CD4-positive, alpha-beta T cell (primary cell): ENCODE results near the gene CAMKK2. TPM values are rescaled to one million over a fixed set of nuclear protein-coding genes. Genes with fewer than 3 reads are reported as not detected.

ENCODE experiments used
- ATAC-seq: fragments of 200-7000 bp; cut with Tn5 transposase; one replicate; pipeline ENCODE4 v1.10.0; 2022; ENCODE audit warnings: mild to moderate bottlenecking; ENCODE audit not compliant: poor library complexity
- CTCF ChIA-PET: fragments of 350-600 bp; sonication (Branson Sonifier 250); formaldehyde crosslinking; loops from one replicate; lab custom pipeline; 2021; ENCODE audit warnings: antibody characterized with exemption, inconsistent platforms; lab: Charles Lee
- POLR2A ChIA-PET: fragments of 350-600 bp; sonication (Branson Sonifier 250); formaldehyde crosslinking; loops from one replicate; lab custom pipeline; 2021; ENCODE audit warnings: antibody characterized with exemption, inconsistent platforms; lab: Charles Lee
- DNase-seq, 14 experiments: peaks; one replicate each; pipeline ENCODE4 v3.0.0-alpha.2; 2013 to 2020; ENCODE audit warnings: mixed read lengths in 2 of 14
- H3K27ac ChIP-seq, 2 donors: one replicate each; pipeline versions ENCODE4 v1.5.1 to v1.7.0; 2013; ENCODE audit warnings: low read length in 2 of 2, low read depth in 1 of 2, mild to moderate bottlenecking in 1 of 2
- H3K27me3 ChIP-seq, 2 experiments: 1 replicate in 1 of 2; 2 replicates in 1 of 2; pipeline versions ENCODE4 v1.6.1 to v1.7.0; 2013; ENCODE audit warnings: low read length in 2 of 2, control low read depth in 1 of 2, mild to moderate bottlenecking in 1 of 2, moderate library complexity in 1 of 2; ENCODE audit not compliant: insufficient read depth in 2 of 2, control insufficient read depth in 1 of 2
- H3K36me3 ChIP-seq: one replicate; pipeline ENCODE4 v1.6.1; 2013; ENCODE audit warnings: low read length, control low read depth; ENCODE audit not compliant: insufficient read depth
- H3K4me1 ChIP-seq: one replicate; pipeline ENCODE4 v1.6.1; 2013; ENCODE audit warnings: low read length, control low read depth; ENCODE audit not compliant: insufficient read depth
- H3K4me3 ChIP-seq: one replicate; pipeline ENCODE4 v1.5.1; 2013; ENCODE audit warnings: mild to moderate bottlenecking, low read length, moderate library complexity
- H3K9me3 ChIP-seq, 2 experiments: 1 replicate in 1 of 2; 2 replicates in 1 of 2; pipeline versions ENCODE4 v1.6.1 to v1.7.0; 2013; ENCODE audit warnings: low read length in 2 of 2, mild to moderate bottlenecking in 2 of 2, control low read depth in 1 of 2, moderate library complexity in 1 of 2; ENCODE audit not compliant: control insufficient read depth in 1 of 2, insufficient read depth in 1 of 2
- H3K27ac Mint-ChIP-seq: one replicate; pipeline ENCODE4 v1.8.0; 2020; ENCODE audit warnings: mixed read lengths
- H3K27me3 Mint-ChIP-seq: one replicate; pipeline ENCODE4 v1.8.0; 2021; ENCODE audit warnings: mixed read lengths
- H3K36me3 Mint-ChIP-seq: one replicate; pipeline ENCODE4 v1.8.0; 2021; ENCODE audit warnings: low read depth, mixed read lengths
- H3K4me1 Mint-ChIP-seq: one replicate; pipeline ENCODE4 v1.8.0; 2021; ENCODE audit warnings: low read depth, mixed read lengths
- H3K4me3 Mint-ChIP-seq: one replicate; pipeline ENCODE4 v1.8.0; 2020; ENCODE audit warnings: mild to moderate bottlenecking, mixed read lengths
- H3K9me3 Mint-ChIP-seq: one replicate; pipeline ENCODE4 v1.8.0; 2020; ENCODE audit warnings: mixed read lengths
- CTCF ChIP-seq: fragments of 200-600 bp; IDR thresholded peaks from one replicate; pipeline ENCODE4 v1.8.0; 2022; ENCODE audit warnings: antibody characterized with exemption, mild to moderate bottlenecking
- intact Hi-C, 2 experiments: fragments of 100-400 bp; cut with DNase I in 1 of 2; cut with micrococcal nuclease in 1 of 2; formaldehyde crosslinking; loops; one replicate each; pipeline versions ENCODE4 v1.15.1 to v1.9.0; 2023 to 2025; cut with DNase I, micrococcal nuclease
- total RNA-seq, 174 experiments: library from RNA in 2 of 174; stranded (reverse) in 2 of 174; gene quantifications; one replicate each; pipeline ENCODE4 v1.2.3 and lab custom pipeline; 2021 to 2026

The CAMKK2 gene
- total RNA-seq, 2 experiments from 2014 or later: 6.7 to 6.8 TPM

GRCh38 chr12:121238604-121239350 lies 57.7 kb downstream of the CAMKK2 start:
- Mint-ChIP-seq H3K4me3 (peak overlapping the region; percentile 90), H3K4me1 (peaks cover 50% of the 10 kb centered on the region), H3K9me3 (no peaks in the 10 kb centered on the region), H3K36me3 (peaks cover 32% of the 10 kb centered on the region), H3K27ac (peak overlapping the region; percentile 100), H3K27me3 (no peaks in the 10 kb centered on the region)
- intact Hi-C loops: no loop called here
- peaks cover 28% of the 10 kb centered on the region for H3K36me3 ChIP-seq
- H3K27ac ChIP-seq: peak overlapping the region; percentile 86 to 88
- ChIA-PET CTCF (interaction anchor here (1.0 to 3.2 kb wide), 2 partner anchors 8 to 179 kb away, joined by 3 to 18 read pairs; no protein-coding TSS in a partner anchor), POLR2A (interaction anchor here (1.0 to 2.9 kb wide), 10 partner anchors 13 to 179 kb away, joined by 3 to 43 read pairs (median 4); partner anchors contain the start of genes CAMKK2 and P2RX7)
- DNase-seq: no peak
- H3K27me3 ChIP-seq: no peaks in the 10 kb centered on the region
- H3K4me3 ChIP-seq: no peak overlapping the region
- ATAC-seq: no peak
- peaks cover 45% of the 10 kb centered on the region for H3K4me1 ChIP-seq
- H3K9me3 ChIP-seq: no peaks in the 10 kb centered on the region
- TF ChIP-seq CTCF: no peak

GRCh38 chr12:121238086-121238485 lies 58.4 kb downstream of the CAMKK2 start:
- Histone ChIP-seq H3K27me3 (no peaks in the 10 kb centered on the region), H3K36me3 (peaks cover 28% of the 10 kb centered on the region), H3K4me1 (peaks cover 45% of the 10 kb centered on the region), H3K9me3 (no peaks in the 10 kb centered on the region), H3K27ac (peak overlapping the region; percentile 86 to 88), H3K4me3 (no peak overlapping the region)
- no peak for DNase-seq
- Mint-ChIP-seq H3K27ac (peak overlapping the region; percentile 100), H3K4me3 (no peak overlapping the region), H3K27me3 (no peaks in the 10 kb centered on the region), H3K4me1 (peaks cover 44% of the 10 kb centered on the region), H3K36me3 (peaks cover 33% of the 10 kb centered on the region), H3K9me3 (no peaks in the 10 kb centered on the region)
- no peak for ATAC-seq
- POLR2A ChIA-PET: interaction anchor here (1.0 to 2.3 kb wide), 5 partner anchors 13 to 106 kb away, joined by 3 to 11 read pairs (median 4); partner anchors contain the start of gene P2RX7
- no peak for TF ChIP-seq CTCF
- intact Hi-C loops: no loop called here
- CTCF ChIA-PET: interaction anchor here (1.0 to 3.2 kb wide), 2 partner anchors 8 to 178 kb away, joined by 3 to 18 read pairs; no protein-coding TSS in a partner anchor

GRCh38 chr12:121237415-121237814 lies 59.1 kb downstream of the CAMKK2 start:
- intact Hi-C loops: no loop called here
- no peak overlapping the region for H3K27ac ChIP-seq
- peaks cover 44% of the 10 kb centered on the region for H3K4me1 ChIP-seq
- Mint-ChIP-seq H3K27ac (peak overlapping the region; percentile 100), H3K9me3 (no peaks in the 10 kb centered on the region), H3K36me3 (peaks cover 40% of the 10 kb centered on the region), H3K27me3 (no peaks in the 10 kb centered on the region), H3K4me1 (peaks cover 44% of the 10 kb centered on the region), H3K4me3 (no peak overlapping the region)
- DNase-seq: no peak
- H3K27me3 ChIP-seq: no peaks in the 10 kb centered on the region
- TF ChIP-seq CTCF: no peak
- H3K4me3 ChIP-seq: no peak overlapping the region
- ATAC-seq: no peak
- H3K36me3 ChIP-seq: peaks cover 35% of the 10 kb centered on the region
- CTCF ChIA-PET: no interaction called here
- POLR2A ChIA-PET: interaction anchor here (0.5 to 1.0 kb wide), 2 partner anchors 13 to 1260 kb away, joined by 3 read pairs; no protein-coding TSS in a partner anchor
- H3K9me3 ChIP-seq: no peaks in the 10 kb centered on the region
